Upper lobe of left lung (tissue), 6 donors: Measurements from ENCODE around the gene FAM120B. TPM values are rescaled to one million over a fixed set of nuclear protein-coding genes. Genes with fewer than 3 reads are reported as not detected.

Experiments used
- ATAC-seq, 2 donors: fragments of 200-7000 bp; cut with Tn5 transposase; one replicate each; pipeline ENCODE4 v1.9.1; 2022; ENCODE audit warnings: mild to moderate bottlenecking in 2 of 2, moderate library complexity in 2 of 2; ENCODE audit not compliant: low FRiP score in 2 of 2
- DNase-seq, 2 donors: peaks; one replicate each; pipeline ENCODE4 v3.0.0-alpha.2; 2019 to 2020
- H3K27ac ChIP-seq, 4 donors: fragments of 200-600 bp; sonication (generic); one replicate each; pipeline ENCODE4 v1.5.1; 2016 to 2019
- H3K27me3 ChIP-seq, 4 donors: fragments of 200-600 bp; sonication (generic); one replicate each; pipeline ENCODE4 v1.5.1; 2017 to 2019
- H3K36me3 ChIP-seq, 4 donors: fragments of 200-600 bp; sonication (generic); one replicate each; pipeline ENCODE4 v1.5.1; 2016 to 2019
- H3K4me1 ChIP-seq, 4 donors: fragments of 200-600 bp; sonication (generic); one replicate each; pipeline ENCODE4 v1.5.1; 2018 to 2019
- H3K4me3 ChIP-seq, 4 donors: fragments of 200-600 bp; sonication (generic); one replicate each; pipeline ENCODE4 v1.5.1; 2017 to 2019; ENCODE audit warnings: mild to moderate bottlenecking in 2 of 4, moderate library complexity in 1 of 4
- H3K9me3 ChIP-seq, 4 donors: fragments of 200-600 bp; sonication (generic); one replicate each; pipeline ENCODE4 v1.5.1; 2018 to 2019
- CTCF ChIP-seq, 6 experiments: fragments of 450-650 bp in 4 of 6; fragments of 200-600 bp in 2 of 6; sonication (generic) in 2 of 6; IDR thresholded peaks; one replicate each; pipeline ENCODE4 v1.5.1; 2016 to 2019; ENCODE audit warnings: antibody characterized with exemption in 6 of 6
- EP300 ChIP-seq, 4 donors: sonication (generic); formaldehyde crosslinking; IDR thresholded peaks; one replicate each; pipeline ENCODE4 v1.5.1; 2017; ENCODE audit warnings: antibody characterized with exemption in 4 of 4, control low read depth in 2 of 4
- POLR2A ChIP-seq, 4 donors: fragments of 450-650 bp; IDR thresholded peaks; one replicate each; pipeline ENCODE4 v1.5.1; 2016 to 2017; ENCODE audit warnings: antibody characterized with exemption in 4 of 4, mild to moderate bottlenecking in 2 of 4
- POLR2AphosphoS5 ChIP-seq, 2 donors: sonication (generic); formaldehyde crosslinking; IDR thresholded peaks; one replicate each; pipeline ENCODE4 v1.5.1; 2017; ENCODE audit warnings: antibody characterized with exemption in 2 of 2
- WGBS, 2 donors: methylation state at CpG; one replicate each; pipeline ENCODE4 v1.1.5; 2017 to 2018; 5-methylcytosine and 5-hydroxymethylcytosine counted together
- total RNA-seq, 6 donors: library from RNA; depleted of rRNA in 4 of 6; stranded (reverse); fragments of >200 nt in 4 of 6; gene quantifications; one replicate each; pipeline versions ENCODE4 v1.1.0 to v1.2.1, GENCODE V29; 2016 to 2021
- donor health status: DM: no; HTN: no; CAD: no; lungs with moderate emphysema.
- donor health status: DM: no; HTN: yes; CAD: no; lungs with severe emphysema.

FAM120B gene
- total RNA-seq, 6 donors from 2014 or later, result 20.1 to 51.3 (median 28.3) TPM

GRCh38 chr6:170446841-170447560 lies 140.4 kb downstream of the FAM120B start:
- Histone ChIP-seq H3K4me1 (no peaks in the 10 kb centered on the region), H3K36me3 (no peaks in the 10 kb centered on the region), H3K27ac (no peak overlapping the region), H3K4me3 (no peak overlapping the region), H3K9me3 (no peaks in the 10 kb centered on the region), H3K27me3 (no peaks in the 10 kb centered on the region)
- WGBS, 2 donors, result 83 to 90% methylated on average over 8 to 15 of the region's 15 CpGs
- TF ChIP-seq EP300 (IDR thresholded peaks at IDR 0.05) (no peak), CTCF (IDR thresholded peaks at IDR 0.05) (no peak)
- ATAC-seq (no peak), DNase-seq (peak in 1 of 2 donors; percentile 74)

GRCh38 chr6:170447561-170447930 lies 141.0 kb downstream of the FAM120B start:
- DNase-seq, result no peak
- 90 to 94% methylated on average over 14 of the region's 14 CpGs for WGBS, 2 donors

GRCh38 chr6:170448317-170448716 lies 141.8 kb downstream of the FAM120B start:
- no peaks in the 10 kb centered on the region for H3K36me3 ChIP-seq
- ATAC-seq, result no peak
- no peaks in the 10 kb centered on the region for H3K27me3 ChIP-seq
- WGBS, 2 donors, result 91 to 95% methylated on average over 11 to 12 of the region's 12 CpGs
- no peak overlapping the region for H3K27ac ChIP-seq
- H3K4me1 ChIP-seq, result no peaks in the 10 kb centered on the region
- no peak for DNase-seq
- no peak overlapping the region for H3K4me3 ChIP-seq
- TF ChIP-seq CTCF (IDR thresholded peaks at IDR 0.05) (no peak), POLR2AphosphoS5 (IDR thresholded peaks at IDR 0.05) (no peak), POLR2A (IDR thresholded peaks at IDR 0.05) (no peak), EP300 (IDR thresholded peaks at IDR 0.05) (no peak)
- H3K9me3 ChIP-seq, result no peaks in the 10 kb centered on the region

More at GRCh38 chr6:170447561-170447930, 141.0 kb downstream of the FAM120B start:
- Histone ChIP-seq H3K27me3 (no peaks in the 10 kb centered on the region), H3K4me1 (no peaks in the 10 kb centered on the region), H3K9me3 (no peaks in the 10 kb centered on the region), H3K27ac (no peak overlapping the region), H3K36me3 (no peaks in the 10 kb centered on the region), H3K4me3 (no peak overlapping the region)
- no peak for ATAC-seq
- TF ChIP-seq POLR2A (IDR thresholded peaks at IDR 0.05), result no peak
- TF ChIP-seq POLR2AphosphoS5 (IDR thresholded peaks at IDR 0.05), result no peak
- no peak for TF ChIP-seq EP300 (IDR thresholded peaks at IDR 0.05)
- no peak for TF ChIP-seq CTCF (IDR thresholded peaks at IDR 0.05)

- DNase-seq (no peak), ATAC-seq (no peak)
- H3K9me3 ChIP-seq, result no peaks in the 10 kb centered on the region
- no peaks in the 10 kb centered on the region for H3K27me3 ChIP-seq
- H3K36me3 ChIP-seq, result no peaks in the 10 kb centered on the region
- H3K4me3 ChIP-seq, result no peak overlapping the region
- 75 to 82% methylated on average over 18 to 20 of the region's 20 CpGs for WGBS, 2 donors
- no peaks in the 10 kb centered on the region for H3K4me1 ChIP-seq
- H3K27ac ChIP-seq, result no peak overlapping the region
- TF ChIP-seq POLR2AphosphoS5 (IDR thresholded peaks at IDR 0.05) (no peak), CTCF (IDR thresholded peaks at IDR 0.05) (no peak), EP300 (IDR thresholded peaks at IDR 0.05) (no peak), POLR2A (IDR thresholded peaks at IDR 0.05) (no peak)
These were observed 142.4 kb downstream of the FAM120B start for GRCh38 chr6:170448751-170449630.
